HG02763 (cell line): Measurements from ENCODE around the gene KAZN.

ENCODE experiments used
- ATAC-seq: cut with Tn5 transposase; IDR thresholded peaks from one replicate; pipeline ENCODE4 v1.9.1; 2021; ENCODE audit warnings: mild to moderate bottlenecking, moderate library complexity; ENCODE audit not compliant: unreplicated experiment

KAZN gene

DNA sequence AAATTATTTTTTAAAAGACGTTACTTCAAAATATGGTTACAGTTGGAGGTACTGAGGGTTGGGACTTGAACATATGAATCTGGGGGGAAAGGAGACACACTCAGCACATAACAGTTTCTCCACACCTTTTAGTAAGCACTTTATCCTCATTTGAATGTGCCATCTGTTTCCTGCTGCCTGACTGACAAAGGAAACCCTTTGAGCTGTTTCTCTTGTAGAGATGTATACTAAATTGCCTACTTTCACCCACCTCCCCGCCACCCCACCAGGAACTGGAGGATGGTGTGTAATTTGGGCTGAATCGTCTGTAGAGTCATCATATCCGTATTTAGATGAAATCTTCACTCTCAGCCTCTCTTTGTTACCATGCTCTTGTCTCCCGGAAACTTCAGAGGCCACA, 108.1 kb downstream of the KAZN start:
- no peak for ATAC-seq

DNA sequence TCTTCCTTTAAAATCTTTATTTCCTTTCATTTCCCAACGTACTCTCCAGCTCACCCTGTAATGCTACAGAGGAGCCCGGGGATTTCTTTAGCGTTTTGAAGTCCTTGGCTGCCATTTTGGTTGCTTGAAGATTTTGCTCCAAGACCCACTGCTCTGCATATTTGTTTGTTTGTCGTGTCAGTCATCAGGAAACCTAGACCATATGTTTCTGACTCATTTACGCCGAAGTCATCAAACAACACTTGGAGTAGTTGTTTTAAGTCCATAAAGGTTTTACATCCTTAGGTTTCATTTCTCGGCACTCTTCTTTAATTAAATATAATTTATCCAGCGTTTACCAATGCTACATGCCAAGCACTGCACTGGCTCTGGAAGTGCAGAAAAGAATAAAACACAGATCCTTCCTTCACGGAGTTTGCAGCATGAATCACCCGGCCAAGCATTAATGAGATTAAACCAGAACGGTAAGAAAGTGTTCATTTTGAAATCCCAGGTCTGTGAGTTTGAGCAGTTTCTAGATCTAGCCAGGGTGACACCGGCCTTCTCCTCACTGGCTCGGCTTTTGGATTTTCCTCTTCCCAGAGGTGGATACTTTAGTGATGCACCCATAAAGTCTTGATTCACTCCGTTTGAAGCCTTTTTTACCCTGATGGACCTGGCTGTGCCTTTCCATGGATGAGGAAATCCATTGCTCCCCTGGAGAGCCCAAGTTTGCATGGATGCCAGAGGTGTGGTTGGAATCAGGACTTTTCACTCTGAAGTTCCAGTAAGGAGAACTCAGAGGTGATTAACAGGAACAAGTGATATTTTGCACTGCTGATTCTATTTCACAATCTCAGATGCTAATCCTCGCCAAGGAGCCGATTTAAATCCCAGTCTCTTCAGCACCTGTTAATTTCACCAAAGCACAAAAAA, 109.3 kb downstream of the KAZN start:
- no peak for ATAC-seq

DNA sequence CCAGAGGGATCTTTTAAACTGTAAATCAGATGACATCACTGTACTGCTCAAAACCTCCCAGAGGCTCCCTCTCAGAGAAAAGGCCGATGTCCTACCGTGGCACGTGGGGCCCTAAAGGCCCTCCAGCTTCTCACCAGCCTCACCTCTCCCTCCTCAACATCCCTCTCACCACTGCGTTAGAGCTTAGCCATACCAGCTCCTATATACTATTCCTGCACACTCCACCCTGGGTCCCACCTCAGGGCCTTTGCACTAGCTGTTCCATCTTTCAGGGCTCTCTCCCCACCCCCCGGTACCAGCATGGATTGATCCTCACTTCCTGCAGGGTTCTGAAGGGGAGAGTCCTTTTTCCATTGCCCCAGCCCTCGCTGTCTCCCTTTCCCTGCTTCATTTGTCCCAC, 111.8 kb downstream of the KAZN start:
- ATAC-seq, result no peak

DNA sequence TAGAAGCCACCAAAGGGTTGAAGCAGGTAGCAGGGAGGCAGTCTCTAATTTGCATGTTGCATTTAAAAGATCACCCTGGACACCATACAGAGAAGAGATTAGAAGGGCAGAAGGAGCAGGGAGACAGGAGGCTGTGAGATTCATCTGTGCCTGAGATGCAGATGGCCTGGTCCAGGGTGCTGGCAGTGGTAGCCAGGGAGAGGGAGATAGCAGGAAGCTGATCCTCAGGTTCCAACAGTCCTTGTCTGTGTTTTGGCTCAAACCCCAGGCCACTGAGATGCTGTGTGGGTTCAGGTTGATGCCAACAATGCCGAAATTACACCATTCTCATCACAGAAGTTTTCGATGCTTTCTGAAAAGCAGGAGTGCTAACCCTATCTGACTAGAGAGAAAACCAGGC, 113.7 kb downstream of the KAZN start:
- ATAC-seq, result no peak

DNA sequence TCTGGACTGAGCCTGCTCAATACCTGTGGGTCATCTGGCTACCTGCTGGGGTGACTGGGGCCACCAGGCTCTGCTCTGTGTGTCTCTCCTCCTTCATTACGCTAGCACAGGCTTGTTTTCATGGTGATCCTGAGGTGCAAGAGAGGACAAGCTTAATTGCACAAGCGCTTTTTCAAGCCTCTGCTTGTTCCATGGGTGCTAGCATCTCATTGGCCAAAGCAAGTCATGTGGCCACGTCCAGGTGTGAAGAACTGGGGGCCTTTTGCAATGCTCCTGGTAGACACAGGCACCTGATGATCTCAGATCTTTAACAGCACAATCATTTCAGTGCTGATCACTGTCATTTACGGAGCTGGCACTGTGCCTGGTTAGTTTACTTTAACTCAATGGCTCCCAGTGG, 114.6 kb downstream of the KAZN start:
- no peak for ATAC-seq

DNA sequence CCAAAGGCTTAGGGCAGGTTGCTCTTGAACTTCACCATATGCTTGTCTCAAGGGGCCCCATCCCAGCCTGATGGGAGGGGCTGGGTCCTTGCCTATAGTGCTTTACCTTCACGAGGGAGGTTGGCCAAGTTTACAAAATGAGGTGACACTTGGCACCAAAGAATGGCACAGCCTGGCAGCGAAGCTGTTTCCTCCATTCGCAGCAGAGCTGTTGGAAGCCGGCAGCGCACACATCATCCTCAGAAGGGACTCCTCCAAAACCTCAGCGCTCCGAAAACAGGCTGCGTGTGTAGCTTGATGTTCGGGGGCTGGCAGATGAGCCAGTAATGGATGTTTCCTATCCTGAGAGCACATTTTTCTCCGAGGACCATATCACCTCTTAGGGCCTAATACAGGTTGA, 116.8 kb downstream of the KAZN start:
- ATAC-seq, result no peak

DNA sequence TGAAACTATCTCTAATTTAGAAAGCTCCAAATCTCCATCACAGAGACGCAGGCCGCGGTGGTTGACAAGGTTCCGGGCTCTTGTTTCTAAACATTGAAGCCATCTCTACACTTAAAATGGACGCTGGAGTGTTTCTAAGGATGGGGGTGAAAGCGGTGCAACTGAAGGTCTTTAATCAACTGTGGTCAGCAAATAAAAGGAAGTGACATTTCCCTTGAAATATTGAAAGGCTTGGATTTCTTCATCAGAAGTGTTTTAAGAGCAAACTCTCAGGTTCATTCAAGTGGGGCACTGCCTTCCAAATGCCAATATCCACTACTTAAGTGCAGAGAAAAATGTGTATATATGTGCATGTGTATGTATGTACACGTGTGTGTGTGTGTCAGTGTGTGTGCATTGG, 117.3 kb downstream of the KAZN start:
- ATAC-seq, result no peak

DNA sequence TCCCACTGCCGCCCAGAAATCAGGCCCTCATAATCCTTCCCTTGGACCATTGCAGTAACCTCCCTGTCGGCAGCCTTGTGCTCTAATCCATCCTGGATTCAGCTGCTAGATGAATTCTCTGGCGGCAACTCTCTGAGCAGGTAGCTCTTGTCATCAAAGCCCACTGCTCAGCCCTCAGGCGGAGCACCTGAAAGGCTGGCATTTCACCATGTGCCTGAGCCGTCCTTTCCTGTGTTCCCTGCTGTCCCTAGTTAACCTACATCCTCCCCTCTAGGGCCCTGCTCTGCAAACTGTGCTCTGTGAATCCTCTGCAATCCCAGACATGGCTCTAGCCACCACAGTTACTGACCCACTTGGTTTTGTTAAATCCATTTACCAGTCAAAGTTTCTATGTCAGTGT, 118.0 kb downstream of the KAZN start:
- ATAC-seq, result no peak

DNA sequence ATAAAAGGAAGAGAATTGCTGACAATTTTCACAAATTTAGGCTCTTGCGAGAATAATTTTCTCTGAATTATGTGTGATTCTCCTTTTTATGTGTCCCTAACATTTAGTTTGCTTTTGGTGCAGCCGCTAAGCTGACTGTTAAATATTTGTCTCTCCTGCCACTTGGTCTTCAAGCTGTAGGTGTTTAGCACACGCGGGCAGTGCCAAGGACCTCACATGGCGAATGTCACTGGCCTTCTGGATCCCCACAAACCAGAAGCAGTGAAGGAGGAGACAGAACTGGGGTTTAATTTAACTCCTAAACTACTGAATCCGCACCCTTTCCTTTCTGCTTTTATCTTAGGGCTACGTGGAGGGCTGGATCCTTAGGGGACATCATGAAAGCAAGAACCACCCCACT, 120.0 kb downstream of the KAZN start:
- no peak for ATAC-seq

DNA sequence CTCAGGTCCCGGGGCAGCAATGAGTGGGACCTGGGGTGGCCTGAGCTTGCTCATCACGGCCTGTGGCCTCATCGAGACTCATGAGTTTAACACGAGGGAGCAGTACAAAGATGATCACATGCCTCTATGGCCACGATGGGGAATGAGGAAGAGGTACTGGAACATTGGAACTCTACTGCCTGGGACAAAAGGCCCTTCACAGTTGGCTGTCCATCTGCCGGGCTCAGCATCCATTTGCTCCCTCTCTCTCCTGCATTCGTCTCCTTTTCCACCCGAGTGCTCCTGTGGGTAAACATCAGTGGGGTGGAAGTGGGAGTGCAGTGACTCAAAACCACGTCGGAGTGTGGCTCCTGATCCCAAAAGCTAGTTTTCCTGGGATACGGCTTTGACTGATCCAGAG, 124.9 kb downstream of the KAZN start:
- no peak for ATAC-seq

DNA sequence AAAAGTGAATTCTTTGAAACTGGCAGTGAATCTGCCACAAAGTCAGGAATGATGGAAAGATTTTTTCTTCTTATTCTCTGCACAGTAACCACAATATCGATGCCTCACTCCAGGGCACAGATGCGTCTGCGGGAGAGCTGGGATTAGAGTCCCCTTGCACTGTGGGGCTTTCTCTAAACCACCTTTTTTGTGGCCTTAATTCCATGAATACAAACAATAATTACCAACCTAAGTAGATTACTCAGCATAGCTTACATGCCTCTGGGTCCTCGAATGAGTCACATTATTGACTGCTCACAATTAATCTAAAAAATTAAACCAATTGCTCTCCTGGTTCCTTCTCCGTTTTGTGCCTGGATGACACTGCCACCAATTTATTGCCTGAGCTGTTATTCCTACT, 125.8 kb downstream of the KAZN start:
- ATAC-seq, result no peak

DNA sequence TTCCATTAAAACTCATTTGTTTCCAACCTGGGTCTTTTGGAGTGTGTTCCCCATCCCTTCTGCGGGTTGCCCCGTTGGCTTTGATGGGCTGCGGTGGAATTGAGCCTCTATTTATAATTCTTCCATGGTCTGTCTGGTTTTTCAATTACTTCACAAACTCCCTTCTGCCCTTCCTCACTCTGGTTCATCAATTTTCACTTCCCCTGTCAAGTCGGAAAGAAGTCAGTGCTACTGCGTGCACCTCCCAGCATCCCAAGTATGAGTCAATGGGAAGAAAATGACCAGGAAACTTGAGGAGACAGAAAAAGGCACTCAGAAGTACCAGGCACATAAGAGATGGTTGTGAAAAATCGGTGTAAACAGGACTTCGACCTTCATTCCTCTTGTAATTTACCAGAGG, 126.2 kb downstream of the KAZN start:
- no peak for ATAC-seq

DNA sequence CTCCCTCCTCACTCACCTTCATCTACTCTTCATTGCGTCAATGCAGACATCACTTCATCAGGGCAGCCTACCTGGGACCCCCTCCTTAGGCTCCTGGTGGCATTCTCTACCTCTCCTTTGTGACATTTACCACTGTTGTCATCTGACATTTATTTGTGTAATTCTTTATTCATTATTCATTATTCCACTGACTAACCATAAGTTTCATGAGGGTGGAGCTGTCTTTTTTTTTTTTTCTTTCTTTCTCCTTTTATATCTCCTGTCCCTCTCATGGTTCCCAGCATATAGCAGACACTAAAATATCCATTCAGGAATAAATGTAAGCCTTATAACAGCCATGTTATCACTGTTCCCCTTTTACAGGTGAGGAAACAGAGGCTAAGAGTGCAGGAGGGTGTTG, 126.8 kb downstream of the KAZN start:
- no peak for ATAC-seq

DNA sequence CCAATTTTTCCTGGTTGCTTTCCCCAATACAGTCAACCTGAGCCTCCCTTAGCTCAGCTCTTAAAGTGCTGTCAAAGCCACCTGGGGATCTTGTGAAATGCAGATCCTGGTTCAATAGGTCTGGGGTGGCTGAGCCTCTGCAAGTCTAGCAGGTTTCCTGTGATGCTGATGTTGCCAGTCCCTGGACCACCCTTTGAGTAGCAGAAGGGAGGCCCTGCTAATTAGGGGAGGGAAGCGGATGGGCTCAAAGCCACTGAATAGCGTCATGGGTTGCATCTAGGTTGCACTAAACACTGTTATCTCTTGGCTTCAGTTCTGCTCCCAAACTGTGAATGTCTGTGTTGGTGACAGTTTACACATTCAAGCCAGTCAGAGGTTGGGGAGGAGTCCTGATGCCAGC, 127.2 kb downstream of the KAZN start:
- ATAC-seq, result no peak

DNA sequence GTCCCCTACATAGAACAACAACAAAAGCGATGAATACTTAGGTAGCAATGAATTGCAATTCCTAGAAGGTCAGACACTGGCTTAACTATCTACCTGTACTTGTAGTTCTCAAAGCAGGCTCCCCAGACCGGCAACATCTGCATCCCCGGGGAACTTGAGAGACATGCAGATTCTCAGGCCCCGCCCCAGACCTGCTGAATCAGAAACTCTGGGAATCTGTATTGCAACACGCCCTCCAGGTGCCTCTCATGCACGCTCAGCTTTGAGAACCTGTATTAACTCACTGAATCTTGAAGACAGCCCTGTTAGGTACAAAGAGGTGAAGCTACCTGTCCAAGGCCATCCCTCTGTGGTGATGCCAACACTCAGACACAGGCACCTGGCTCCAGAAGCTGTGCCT, 128.1 kb downstream of the KAZN start:
- ATAC-seq, result no peak

DNA sequence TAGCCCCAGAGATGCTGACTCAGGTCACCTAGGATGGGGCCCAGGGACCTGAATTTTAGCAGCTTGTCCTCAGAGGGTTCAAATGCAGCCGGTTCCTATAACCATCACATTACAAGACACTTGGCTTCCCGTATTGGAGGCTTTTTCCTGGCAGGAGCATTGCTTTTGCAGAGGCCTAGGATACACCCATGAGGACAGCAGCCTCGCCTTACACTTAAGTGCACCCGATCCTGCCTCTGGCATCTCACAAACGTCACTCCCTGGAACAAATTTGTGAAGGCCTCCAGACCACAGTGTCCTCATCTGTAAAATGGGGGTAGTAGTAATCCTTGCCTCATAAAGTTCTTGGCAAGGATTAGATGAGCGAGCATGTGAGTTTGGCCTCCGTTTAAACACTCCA, 130.0 kb downstream of the KAZN start:
- ATAC-seq, result no peak

DNA sequence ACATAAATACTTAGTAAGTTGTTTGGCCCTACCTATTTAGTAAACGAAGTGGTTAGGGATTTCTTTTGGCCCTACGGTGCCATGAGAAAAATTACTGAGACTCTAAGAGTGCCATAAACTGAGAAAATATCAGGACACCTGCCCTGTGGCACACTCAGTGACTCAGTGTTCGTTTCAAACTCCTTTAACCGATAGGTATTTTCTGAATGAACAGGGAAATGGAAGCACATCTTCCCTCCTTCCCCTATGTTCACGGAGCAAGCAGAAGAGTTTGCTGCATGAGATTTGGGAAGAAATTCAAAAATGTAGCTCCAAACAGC, 134.2 kb downstream of the KAZN start:
- ATAC-seq, result no peak

DNA sequence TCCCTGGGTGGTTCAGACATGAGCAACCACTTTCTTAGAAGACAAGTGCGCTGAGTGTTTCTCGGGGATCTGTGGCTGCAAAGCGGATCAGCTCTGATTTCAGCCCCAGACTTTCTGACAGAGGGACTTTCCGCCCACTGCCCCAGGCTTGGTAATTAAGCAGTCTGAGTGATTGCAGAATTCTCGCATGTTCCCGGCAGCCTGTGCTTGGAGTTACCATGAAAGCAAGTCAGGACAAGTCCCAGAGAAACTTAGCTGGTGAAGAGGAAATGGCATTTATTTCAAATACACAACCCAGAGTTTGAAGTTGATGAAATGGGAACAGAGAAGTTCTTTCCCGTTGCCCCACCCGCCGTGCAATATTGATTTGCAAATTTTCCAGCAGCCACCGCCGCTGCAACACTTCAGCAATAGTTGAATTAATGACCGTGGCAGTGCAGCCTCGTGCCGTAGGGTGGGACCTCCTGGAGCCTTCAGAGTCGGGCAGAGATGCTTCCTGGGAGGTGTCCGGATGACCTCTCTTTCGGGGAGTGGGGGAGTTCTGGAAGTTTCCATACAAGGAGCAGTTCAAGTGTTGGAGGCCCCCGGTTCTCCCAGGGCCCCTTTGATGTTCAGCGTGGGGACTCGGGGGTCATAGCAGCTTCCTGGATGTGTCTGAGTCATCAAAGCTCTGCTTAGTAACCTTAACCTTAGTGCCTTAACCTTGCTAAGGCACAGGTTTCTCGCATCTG, 134.7 kb downstream of the KAZN start:
- no peak for ATAC-seq

DNA sequence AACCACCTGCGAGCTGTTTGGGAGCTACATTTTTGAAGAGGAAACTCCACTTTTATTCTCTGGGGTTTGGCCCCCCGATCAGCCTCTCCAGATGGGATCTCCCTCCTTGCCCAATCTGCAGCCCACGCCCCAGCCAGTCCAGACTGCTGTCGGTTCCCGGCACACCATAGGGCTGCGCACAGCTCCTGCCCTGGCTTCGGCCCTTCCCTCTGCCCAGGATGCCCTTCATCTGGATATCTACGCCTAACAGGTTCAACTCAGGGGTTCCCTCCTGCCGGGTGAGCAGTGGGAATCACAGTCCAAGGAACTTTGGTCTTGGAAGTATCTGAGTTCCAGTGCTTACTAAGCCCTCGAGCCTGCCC, 135.3 kb downstream of the KAZN start:
- no peak for ATAC-seq

DNA sequence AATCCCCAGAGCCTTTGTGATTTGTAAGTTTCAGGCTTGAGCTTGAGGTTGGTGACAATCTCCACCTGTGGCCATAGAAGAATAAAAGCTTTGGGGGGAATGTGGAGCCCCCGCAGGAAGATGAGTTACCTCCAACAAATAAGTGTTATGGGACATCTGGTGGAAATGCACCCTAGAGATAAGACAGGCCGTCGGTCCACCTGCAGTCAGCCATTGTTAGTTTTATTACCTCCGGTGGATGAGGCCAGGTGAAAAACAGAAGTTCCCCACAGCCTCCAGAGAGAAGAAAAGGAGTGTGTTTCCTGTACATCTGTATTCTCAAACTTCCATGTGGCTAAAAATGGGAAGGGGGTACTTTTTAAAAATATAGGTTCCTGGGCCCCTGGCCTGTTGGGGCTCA, 137.4 kb downstream of the KAZN start:
- no peak for ATAC-seq

DNA sequence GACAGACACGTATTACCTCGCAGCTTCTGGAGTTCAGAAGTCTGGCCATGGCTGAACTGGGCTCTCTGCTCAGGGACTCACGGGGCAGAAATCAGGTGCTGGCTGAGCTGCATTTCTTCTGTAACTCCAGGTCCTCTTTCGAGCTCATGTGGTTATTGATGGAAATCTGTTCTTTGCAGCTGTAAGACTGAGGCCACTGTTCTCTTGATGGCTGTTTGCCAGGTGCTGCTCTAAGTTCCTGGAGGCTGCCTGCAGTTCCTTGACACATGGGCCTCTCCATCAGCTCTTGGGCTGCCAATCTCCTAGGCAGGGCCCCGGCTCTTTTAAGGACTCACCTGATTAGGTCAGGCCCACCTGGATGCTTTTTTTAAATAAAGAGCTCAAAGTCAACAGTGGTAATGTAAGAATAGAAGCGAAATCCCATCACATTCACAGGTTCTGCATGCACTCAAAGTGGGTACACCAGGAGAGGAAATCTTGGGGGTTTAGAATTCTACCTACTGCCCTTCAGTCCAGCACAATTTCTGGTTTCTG, 139.1 kb downstream of the KAZN start:
- ATAC-seq, result no peak

DNA sequence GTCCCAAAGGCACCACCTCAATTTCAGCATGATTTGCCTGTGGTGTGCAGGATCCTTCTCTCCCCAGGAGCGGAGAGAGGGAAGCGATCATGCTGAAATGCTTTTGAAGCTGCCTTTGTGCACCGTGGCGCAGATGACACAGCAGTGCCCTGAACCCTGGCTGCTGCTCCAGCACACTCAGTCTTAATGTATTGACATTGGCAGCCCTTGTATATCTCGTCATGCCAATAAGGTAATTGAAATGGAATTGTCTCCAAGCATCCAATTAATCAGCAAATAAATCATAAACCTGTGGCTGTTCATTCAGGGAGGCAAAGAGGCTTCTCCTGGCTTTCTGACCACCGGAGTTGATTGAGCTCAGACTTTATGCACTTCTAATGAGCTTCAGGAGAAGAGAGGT, 139.8 kb downstream of the KAZN start:
- ATAC-seq, result no peak
